Measurements from ENCODE around the gene FAM184A. TPM values are rescaled to one million over a fixed set of nuclear protein-coding genes. Genes with fewer than 3 reads are reported as not detected.

The FAM184A gene
- total and polyA plus RNA-seq, 2 of the 8 experiments (the other 6 are each of a cell fraction or from before 2014, with no cell fraction given), result 6.3 to 11.3 TPM

DNA sequence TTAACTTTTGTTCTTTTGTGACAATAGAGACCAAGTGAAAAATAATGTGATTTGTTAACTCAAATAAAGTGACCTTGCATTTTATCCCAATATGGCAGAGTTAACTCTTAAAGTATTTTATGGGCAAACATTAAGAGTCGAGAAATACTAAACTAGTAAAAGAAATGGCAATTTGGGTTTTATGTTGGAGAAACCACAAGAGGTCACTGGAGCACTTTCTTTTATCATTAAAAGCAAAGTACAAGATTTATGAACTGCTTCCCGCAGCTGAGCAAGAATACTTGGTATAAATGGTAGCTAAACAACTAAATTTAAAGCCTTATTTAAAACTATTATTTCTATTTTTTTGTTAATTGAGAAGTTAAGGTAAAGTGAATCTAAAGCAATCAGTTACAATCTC is 110.0 kb downstream of the FAM184A start:
- no peak overlapping the region for H2BK15ac ChIP-seq (ENCODE audit: low read length)
- H3K9ac ChIP-seq (replicated peaks in 1 of 4; ENCODE audit: extremely low read depth in 1 of 4, low read depth in 3 of 4, low read length in 3 of 4), result no peak overlapping the region
- H3K79me1 ChIP-seq (ENCODE audit: low read depth, low read length), result no peaks in the 10 kb centered on the region
- no peak overlapping the region for H4K8ac ChIP-seq (ENCODE audit: extremely low read depth, insufficient read depth, low read length)
- H3K4me3 ChIP-seq (ENCODE audit: extremely low read depth in 1 of 4, insufficient read depth in 2 of 4, low read depth in 3 of 4, low read length in 4 of 4), result no peak overlapping the region
- H3K56ac ChIP-seq (replicated peaks; ENCODE audit: insufficient read length, low read depth, low read length), result no peak overlapping the region
- H2BK5ac ChIP-seq (ENCODE audit: low read depth, low read length), result no peak overlapping the region
- H3K9me3 ChIP-seq (ENCODE audit: insufficient read depth in 2 of 2, low read depth in 1 of 2, low read length in 1 of 2), result no peaks in the 10 kb centered on the region
- H3K4me2 ChIP-seq (ENCODE audit: insufficient read depth in 1 of 2, low read depth in 2 of 2, low read length in 2 of 2), result no peak overlapping the region
- no peaks in the 10 kb centered on the region for H3K27me3 ChIP-seq (replicated peaks in 1 of 4; ENCODE audit: control insufficient read depth in 3 of 4, extremely low read depth in 1 of 4, insufficient read depth in 3 of 4, low read length in 3 of 4)
- no peak overlapping the region for H3K14ac ChIP-seq (ENCODE audit: insufficient read length)
- H2BK120ac ChIP-seq (replicated peaks; ENCODE audit: low read depth, low read length), result no peak overlapping the region
- H2BK20ac ChIP-seq (ENCODE audit: low read length), result no peak overlapping the region
- no peaks in the 10 kb centered on the region for H3K36me3 ChIP-seq (ENCODE audit: control insufficient read depth in 2 of 4, insufficient read depth in 4 of 4, low read length in 3 of 4)
- H3K4ac ChIP-seq (replicated peaks; ENCODE audit: insufficient read length, low read depth, low read length), result no peak overlapping the region
- FAIRE-seq (no peak), DNase-seq (ENCODE audit: low read depth in 1 of 2, low spot score in 2 of 2) (no peak)
- H3K79me2 ChIP-seq (ENCODE audit: control insufficient read depth in 1 of 2, insufficient read depth in 2 of 2, low read length in 2 of 2), result no peaks in the 10 kb centered on the region
- H4K5ac ChIP-seq (ENCODE audit: insufficient read length, low read depth, low read length), result no peak overlapping the region
- peaks cover 0 to 5% (median 2%) of the 10 kb centered on the region in 4 experiments; a peak in 2 of 7 replicates for H3K4me1 ChIP-seq (replicated peaks in 1 of 4; ENCODE audit: control insufficient read depth in 3 of 4, insufficient read depth in 4 of 4, low read length in 3 of 4)
- H3K18ac ChIP-seq (ENCODE audit: extremely low read depth, low read length), result no peak overlapping the region
- ChIA-PET CTCF (ENCODE audit: partially characterized antibody) (interaction anchor here (0.6 to 7.6 kb wide), 18 partner anchors 19 to 216 kb away, joined by 3 to 146 read pairs (median 4); partner anchors contain the start of gene FAM184A), POLR2A (ENCODE audit: partially characterized antibody) (interaction anchor here (1.0 to 1.2 kb wide), 3 partner anchors 142 to 150 kb away, joined by 3 read pairs; no protein-coding TSS in a partner anchor)
- no peak overlapping the region for H2AK5ac ChIP-seq (ENCODE audit: low read depth, low read length)
- 77% methylated on average over 2 of the region's 2 CpGs; no CpG with 5 or more reads in 1 of the 2 experiments for WGBS, 2 experiments (ENCODE audit: extremely low coverage in 1 of 2, insufficient coverage in 1 of 2, insufficient read length in 1 of 2, insufficient replicate concordance in 2 of 2, low coverage in 1 of 2, low lambda C conversion rate in 2 of 2, missing lambda C conversion rate in 1 of 2)
- H3K27ac ChIP-seq (ENCODE audit: low read depth, low read length), result no peak overlapping the region
- no peaks in the 10 kb centered on the region for H4K20me1 ChIP-seq (replicated peaks in 1 of 2; ENCODE audit: control insufficient read depth in 1 of 2, insufficient read depth in 2 of 2, low read length in 2 of 2)
- no peak overlapping the region for H4K91ac ChIP-seq (replicated peaks; ENCODE audit: insufficient read length, low read length)
- H3K23ac ChIP-seq (ENCODE audit: insufficient read length), result no peak overlapping the region
- H2AFZ ChIP-seq (ENCODE audit: low read length), result no peak overlapping the region
- no peaks in the 10 kb centered on the region for H3K23me2 ChIP-seq (ENCODE audit: low read depth, low read length)
- no peak overlapping the region for H2BK12ac ChIP-seq (ENCODE audit: low read depth, low read length)
- no peak for TF ChIP-seq BRCA1 (IDR thresholded peaks at IDR 0.05; ENCODE audit: low read depth, low read length)
- TF ChIP-seq POU5F1 (IDR thresholded peaks at IDR 0.05; ENCODE audit: low read depth, low read length), result no peak
